Bone marrow (tissue), 2 donors: ENCODE results near the gene CST1.

ENCODE experiments used
- DNase-seq, 2 donors: peaks; one replicate each; lab custom pipeline; 2025; lab: John Stamatoyannopoulos, UW

CST1 gene

DNA sequence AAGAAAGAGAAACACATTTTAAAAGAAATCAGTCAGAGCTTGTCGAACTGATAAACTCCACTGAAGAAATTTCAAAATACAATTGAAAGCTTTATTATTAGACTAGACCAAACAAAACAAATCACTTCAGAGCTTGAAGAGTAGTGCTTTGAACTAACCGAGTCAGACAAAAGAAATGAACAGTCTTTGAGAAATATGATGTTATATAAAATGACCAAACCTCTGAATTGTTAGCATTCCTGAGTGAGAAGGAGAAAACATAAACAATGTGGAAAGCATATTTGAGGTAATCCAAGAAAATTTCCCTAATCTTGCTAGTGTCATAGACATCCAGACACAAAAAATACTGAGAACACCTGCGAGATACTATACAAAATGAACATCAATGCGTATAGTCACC, 48.7 kb downstream of the CST1 start:
- DNase-seq, result no peak

DNA sequence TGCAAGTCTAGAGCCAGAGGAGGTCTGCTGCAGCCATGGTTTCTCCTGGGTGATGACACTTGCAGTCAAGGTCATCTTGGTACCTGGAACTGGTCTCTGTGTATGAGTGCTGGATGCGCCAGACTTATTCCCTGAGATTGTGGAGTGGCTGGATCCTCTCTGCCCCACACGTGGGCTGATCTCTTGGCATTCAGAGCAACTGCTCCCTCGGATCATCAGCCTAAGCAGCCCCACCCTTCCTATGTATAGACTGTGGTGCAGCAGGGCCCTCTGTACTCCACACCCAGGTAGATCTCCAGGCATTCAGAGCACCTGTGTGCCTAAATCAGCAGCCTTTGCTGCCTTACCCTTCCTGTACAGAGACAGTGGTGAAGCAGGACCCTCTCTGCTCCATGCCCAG, 49.8 kb downstream of the CST1 start:
- DNase-seq, result no peak

DNA sequence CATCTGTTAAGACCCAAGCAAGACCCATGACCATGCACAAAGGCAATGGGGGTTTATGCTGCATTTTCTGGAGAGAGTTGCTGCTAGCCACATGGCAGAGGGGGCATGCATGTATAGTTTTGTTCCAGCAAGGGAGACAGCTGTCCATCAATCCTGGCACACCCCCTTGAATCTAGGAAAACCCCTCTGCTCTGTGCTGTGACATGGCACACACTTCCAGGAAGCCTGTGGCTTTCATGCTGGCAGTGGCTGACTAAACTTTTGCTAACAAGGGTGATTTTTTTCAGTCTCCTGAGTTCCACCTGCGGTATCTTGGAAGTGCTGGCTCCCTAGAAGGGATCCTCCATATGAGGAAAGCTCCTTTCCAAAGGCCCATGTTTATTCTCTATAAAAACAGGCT, 52.8 kb downstream of the CST1 start:
- no peak for DNase-seq
